ENCODE results near the gene HNRNPH2.

HNRNPH2 gene

DNA sequence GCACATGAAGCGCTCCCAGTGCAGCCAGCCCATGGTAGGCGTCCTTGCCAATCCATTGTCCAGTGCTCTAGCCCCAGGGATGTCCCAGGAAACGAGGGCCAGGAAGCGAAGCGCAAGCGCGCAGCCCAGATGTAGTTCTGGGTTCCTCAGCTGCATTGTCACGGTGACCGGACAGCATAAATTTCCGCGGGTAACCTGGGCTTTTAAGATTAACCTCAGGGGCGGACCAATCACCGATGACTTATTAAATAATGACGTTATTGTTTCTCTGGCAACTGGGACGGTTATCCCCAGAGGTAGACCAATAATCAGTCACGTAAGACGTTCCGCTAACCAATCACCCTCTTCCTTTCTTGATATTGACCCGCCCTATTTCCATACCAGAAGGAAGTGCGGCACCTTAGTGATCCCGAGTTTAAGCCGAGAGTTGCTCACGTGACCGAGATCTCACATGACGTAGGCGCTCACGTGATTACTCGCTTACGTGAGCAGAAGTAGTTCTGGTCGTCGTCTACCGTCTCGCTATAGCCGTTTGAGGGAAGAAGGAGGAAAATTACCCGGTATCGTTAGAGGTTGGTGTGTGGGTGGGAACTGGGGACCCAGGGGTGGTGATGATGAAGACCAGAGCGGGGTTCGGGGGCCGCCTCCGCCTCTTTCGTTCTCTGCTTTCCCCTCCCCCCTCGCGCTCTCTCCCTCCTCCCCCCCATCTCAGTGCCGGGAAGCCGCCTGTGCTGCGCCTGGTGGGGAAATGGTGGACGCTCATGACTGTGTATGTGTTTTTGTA is at the start of gene HNRNPH2, which contains the start of gene GLA:
TSS of gene HNRNPH2 (plus strand) at position 475 of the 784 bp plus-strand sequence. CDS start 3,767 bp downstream, outside the sequence.
TSS of gene GLA (minus strand) at position 178 of the 784 bp plus-strand sequence. CDS start at position 156, 22 bp downstream.
- H3K4me3 ChIP-seq (ENCODE audit: low read depth, low read length): peak within 1 kb of the TSS; percentile 76
- DNase-seq (ENCODE audit: low read depth): peak; percentile 96

- no peak for DNase-seq (ENCODE audit: low read depth)
- H3K4me3 ChIP-seq (ENCODE audit: low read depth, low read length): no peak overlapping the region
Measured at GRCh38 chrX:101359966-101360365, 48.1 kb upstream of the HNRNPH2 start.

- H3K4me3 ChIP-seq (ENCODE audit: low read depth, low read length): no peak overlapping the region
- no peak for DNase-seq (ENCODE audit: low read depth)
Measured at GRCh38 chrX:101360390-101360789, 47.6 kb upstream of the HNRNPH2 start.

DNA sequence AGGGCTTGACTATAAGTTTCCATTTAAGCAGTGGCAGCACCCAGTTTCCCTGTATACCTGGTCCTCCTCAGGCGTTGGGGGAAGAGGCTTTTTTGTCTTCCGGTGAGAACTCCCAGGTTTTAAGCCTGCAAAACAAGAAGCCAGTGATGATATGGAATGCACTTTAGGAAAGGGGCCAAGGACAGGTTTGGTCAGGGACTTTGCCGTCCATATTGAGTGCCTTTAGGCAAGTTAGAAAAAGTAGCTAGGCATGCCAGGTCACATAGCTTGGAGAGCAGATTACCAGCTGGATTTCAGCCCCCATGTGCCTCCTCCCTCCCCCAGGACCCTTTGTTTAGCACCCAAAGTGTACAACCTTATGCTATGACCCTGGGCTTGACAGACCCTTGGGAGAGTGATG is 45.9 kb upstream of the HNRNPH2 start:
- no peak overlapping the region for H3K4me3 ChIP-seq (ENCODE audit: low read depth, low read length)
- DNase-seq (ENCODE audit: low read depth): no peak

DNA sequence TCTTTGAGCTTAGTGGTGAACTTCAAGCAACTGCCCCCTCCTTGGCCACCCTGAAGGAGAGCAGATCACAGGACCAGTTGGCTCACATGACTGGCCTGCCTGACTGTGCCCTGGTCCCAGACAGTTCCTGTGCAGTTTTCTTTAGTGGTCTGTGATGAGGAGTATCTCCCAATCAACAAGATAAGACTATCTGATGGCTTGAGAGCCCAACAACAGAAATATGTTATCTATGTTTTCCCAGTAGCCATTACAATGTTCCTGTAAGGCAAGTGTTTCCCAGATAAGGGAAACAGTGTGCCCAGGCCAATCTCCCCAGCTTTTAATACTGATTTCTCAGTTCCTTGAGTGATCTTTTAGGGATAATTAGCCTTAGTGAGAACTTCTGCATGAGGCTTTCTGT is 45.3 kb upstream of the HNRNPH2 start:
- DNase-seq (ENCODE audit: low read depth): no peak

GRCh38 chrX:101365301-101365795 is 42.7 kb upstream of the HNRNPH2 start:
- H3K4me3 ChIP-seq (ENCODE audit: low read depth, low read length): no peak overlapping the region
- no peak for DNase-seq (ENCODE audit: low read depth)

More for the DNA sequence above, 45.3 kb upstream of the HNRNPH2 start:
- H3K4me3 ChIP-seq (ENCODE audit: low read depth, low read length): no peak overlapping the region

GRCh38 chrX:101368800-101369199 is 39.2 kb upstream of the HNRNPH2 start:
- no peak for DNase-seq (ENCODE audit: low read depth)

GRCh38 chrX:101369687-101370086 is 38.3 kb upstream of the HNRNPH2 start:
- DNase-seq (ENCODE audit: low read depth): no peak
- no peak overlapping the region for H3K4me3 ChIP-seq (ENCODE audit: low read depth, low read length)

More at GRCh38 chrX:101368800-101369199, 39.2 kb upstream of the HNRNPH2 start:
- no peak overlapping the region for H3K4me3 ChIP-seq (ENCODE audit: low read depth, low read length)

- no peak for DNase-seq (ENCODE audit: low read depth)
- no peak overlapping the region for H3K4me3 ChIP-seq (ENCODE audit: low read depth, low read length)
Measured at GRCh38 chrX:101370888-101371504, 37.0 kb upstream of the HNRNPH2 start.

GRCh38 chrX:101377547-101377946 is 30.5 kb upstream of the HNRNPH2 start:
- DNase-seq (ENCODE audit: low read depth): no peak
- H3K4me3 ChIP-seq (ENCODE audit: low read depth, low read length): no peak overlapping the region

GRCh38 chrX:101383679-101384205 is 24.3 kb upstream of the HNRNPH2 start:
- no peak for DNase-seq (ENCODE audit: low read depth)
- H3K4me3 ChIP-seq (ENCODE audit: low read depth, low read length): no peak overlapping the region

DNA sequence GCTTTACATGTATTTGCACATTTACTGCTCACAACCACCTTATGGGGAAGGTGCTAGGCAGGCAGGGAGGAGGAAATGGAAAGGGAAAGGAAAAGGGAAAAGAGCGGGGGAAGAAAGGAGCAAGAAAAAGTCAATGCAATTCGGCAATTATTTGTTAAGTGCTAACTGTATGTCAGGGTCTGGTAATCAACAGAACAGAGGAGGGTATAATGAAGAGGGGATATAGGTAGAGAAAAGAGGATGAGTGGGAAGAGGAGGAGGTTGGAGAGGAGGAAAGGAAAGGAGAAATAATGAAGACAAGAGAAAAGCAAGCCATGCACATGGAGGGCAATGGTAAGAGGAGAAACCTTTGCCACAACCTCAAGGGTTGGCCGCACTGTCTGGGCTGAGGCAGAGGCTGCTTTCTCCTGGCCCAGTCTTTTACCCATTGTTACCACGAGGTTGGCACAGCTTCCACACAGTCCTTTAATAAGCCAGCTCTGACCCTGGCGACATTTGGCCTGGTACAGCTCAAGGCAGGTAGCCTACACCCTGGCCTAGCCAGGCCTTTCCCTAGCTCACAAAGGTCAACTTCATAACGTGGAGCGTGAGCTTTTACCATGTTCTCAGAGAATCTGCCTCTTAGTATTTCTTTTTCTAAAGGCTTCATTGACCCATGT is 22.9 kb upstream of the HNRNPH2 start:
- no peak for DNase-seq (ENCODE audit: low read depth)
- no peak overlapping the region for H3K4me3 ChIP-seq (ENCODE audit: low read depth, low read length)

- no peak within 1 kb of the TSS for H3K4me3 ChIP-seq (ENCODE audit: low read depth, low read length)
Measured at GRCh38 chrX:101385795-101386541, 22.1 kb upstream of the HNRNPH2 start, which contains the start of gene BTK. Gene BTK, minus strand, starts transcription at chrX:101386191. Its CDS starts 10,907 bp downstream, at chrX:101375284.

DNA sequence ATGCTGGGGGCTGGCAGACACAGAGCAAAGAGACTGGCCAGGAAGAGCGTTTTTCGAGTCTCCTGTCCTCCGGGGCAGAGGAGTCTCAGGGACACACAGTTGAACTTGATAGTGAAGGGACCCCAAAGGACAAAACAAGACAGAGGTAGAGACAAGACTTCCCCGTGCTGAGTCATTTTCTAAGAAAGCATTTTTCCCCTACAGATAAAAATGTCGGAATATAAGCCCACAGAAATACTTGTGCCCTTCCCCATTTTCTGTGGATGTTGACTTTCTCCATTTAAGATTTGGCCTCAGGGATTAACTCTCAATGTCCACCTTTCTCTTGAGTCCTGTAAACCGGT is 21.5 kb upstream of the HNRNPH2 start:
- no peak for DNase-seq (ENCODE audit: low read depth)
- H3K4me3 ChIP-seq (ENCODE audit: low read depth, low read length): no peak overlapping the region

More at GRCh38 chrX:101385795-101386541, 22.1 kb upstream of the HNRNPH2 start, which contains the start of gene BTK:
- no peak for DNase-seq (ENCODE audit: low read depth)

- DNase-seq (ENCODE audit: low read depth): no peak
Measured at GRCh38 chrX:101388604-101389003, 19.4 kb upstream of the HNRNPH2 start.

GRCh38 chrX:101390664-101391525 is 17.1 kb upstream of the HNRNPH2 start, which contains the start of gene RPL36A:
Gene RPL36A, plus strand, starts transcription at chrX:101391011. Its CDS starts 33 bp downstream, at chrX:101391044.
- DNase-seq (ENCODE audit: low read depth): peak; percentile 69
- peak within 1 kb of the TSS; percentile 69 for H3K4me3 ChIP-seq (ENCODE audit: low read depth, low read length)

More at GRCh38 chrX:101388604-101389003, 19.4 kb upstream of the HNRNPH2 start:
- no peak overlapping the region for H3K4me3 ChIP-seq (ENCODE audit: low read depth, low read length)

- H3K4me3 ChIP-seq (ENCODE audit: low read depth, low read length): peak overlapping the region; percentile 69
- no peak for DNase-seq (ENCODE audit: low read depth)
Measured at GRCh38 chrX:101391831-101392230, 16.2 kb upstream of the HNRNPH2 start.

Measured in skeletal muscle cell (primary cell).